ENCODE measurements around the gene SPAG16. TPM values are rescaled to one million over a fixed set of nuclear protein-coding genes. Genes with fewer than 3 reads are reported as not detected.
"Not testable (repeated sequence)": the region's sequence is repeated elsewhere in the genome, so short reads cannot be mapped to it uniquely, and the experiment has no call there.

The SPAG16 gene
- total RNA-seq, 1 experiment from 2014 or later: 30.0 TPM

DNA sequence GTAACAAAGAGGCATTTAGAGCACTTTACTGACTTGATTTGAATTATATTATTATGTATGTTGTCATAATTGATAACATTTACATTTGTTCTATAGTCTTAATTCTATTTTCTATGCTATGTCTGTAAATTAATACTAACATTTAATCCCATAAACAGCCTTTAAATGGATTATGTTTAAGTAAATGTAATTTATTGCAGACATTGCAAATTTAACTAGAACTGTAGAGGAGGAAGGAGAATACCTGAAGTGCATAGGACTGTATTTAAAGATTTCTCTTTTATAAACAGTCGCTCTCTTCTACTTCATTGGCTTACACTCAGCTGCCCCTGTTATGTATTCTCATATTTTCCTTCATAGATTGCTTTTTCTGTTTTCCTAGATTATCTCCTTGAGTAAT lies 92.4 kb downstream of the SPAG16 start:
- Histone ChIP-seq H3K79me2 (ENCODE audit: low read depth) (no peaks in the 10 kb centered on the region), H3K36me3 (ENCODE audit: low read depth) (no peaks in the 10 kb centered on the region), H3K27ac (no peak overlapping the region), H2AFZ (no peak overlapping the region), H3K4me2 (no peak overlapping the region), H3F3A (ENCODE audit: insufficient read depth, low read depth) (no peaks in the 10 kb centered on the region), H3K9me3 (ENCODE audit: insufficient read depth, low read depth) (no peaks in the 10 kb centered on the region), H3K4me3 (no peak overlapping the region), H3K9me2 (ENCODE audit: insufficient read depth) (no peaks in the 10 kb centered on the region), H4K20me1 (ENCODE audit: insufficient read depth) (no peaks in the 10 kb centered on the region), H3K27me3 (ENCODE audit: insufficient read depth, low read depth) (no peaks in the 10 kb centered on the region), H3K4me1 (replicated peaks; ENCODE audit: insufficient read depth) (no peaks in the 10 kb centered on the region)
- no TSS peak for BruUV-seq (replicated peaks)
- TF ChIP-seq EZH2 (IDR thresholded peaks at IDR 0.05; ENCODE audit: low read depth): no peak
- TF ChIP-seq, protein P1, sequence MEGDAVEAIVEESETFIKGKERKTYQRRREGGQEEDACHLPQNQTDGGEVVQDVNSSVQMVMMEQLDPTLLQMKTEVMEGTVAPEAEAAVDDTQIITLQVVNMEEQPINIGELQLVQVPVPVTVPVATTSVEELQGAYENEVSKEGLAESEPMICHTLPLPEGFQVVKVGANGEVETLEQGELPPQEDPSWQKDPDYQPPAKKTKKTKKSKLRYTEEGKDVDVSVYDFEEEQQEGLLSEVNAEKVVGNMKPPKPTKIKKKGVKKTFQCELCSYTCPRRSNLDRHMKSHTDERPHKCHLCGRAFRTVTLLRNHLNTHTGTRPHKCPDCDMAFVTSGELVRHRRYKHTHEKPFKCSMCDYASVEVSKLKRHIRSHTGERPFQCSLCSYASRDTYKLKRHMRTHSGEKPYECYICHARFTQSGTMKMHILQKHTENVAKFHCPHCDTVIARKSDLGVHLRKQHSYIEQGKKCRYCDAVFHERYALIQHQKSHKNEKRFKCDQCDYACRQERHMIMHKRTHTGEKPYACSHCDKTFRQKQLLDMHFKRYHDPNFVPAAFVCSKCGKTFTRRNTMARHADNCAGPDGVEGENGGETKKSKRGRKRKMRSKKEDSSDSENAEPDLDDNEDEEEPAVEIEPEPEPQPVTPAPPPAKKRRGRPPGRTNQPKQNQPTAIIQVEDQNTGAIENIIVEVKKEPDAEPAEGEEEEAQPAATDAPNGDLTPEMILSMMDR (conservative IDR thresholded peaks at IDR 0.05): no peak
- CTCF ChIA-PET: no interaction called here
- DNase-seq: no peak
- intact Hi-C loops (cut with micrococcal nuclease; ENCODE audit: unreplicated experiment): no loop called here
- POLR2A ChIA-PET (ENCODE audit: unreplicated experiment): no interaction called here

DNA sequence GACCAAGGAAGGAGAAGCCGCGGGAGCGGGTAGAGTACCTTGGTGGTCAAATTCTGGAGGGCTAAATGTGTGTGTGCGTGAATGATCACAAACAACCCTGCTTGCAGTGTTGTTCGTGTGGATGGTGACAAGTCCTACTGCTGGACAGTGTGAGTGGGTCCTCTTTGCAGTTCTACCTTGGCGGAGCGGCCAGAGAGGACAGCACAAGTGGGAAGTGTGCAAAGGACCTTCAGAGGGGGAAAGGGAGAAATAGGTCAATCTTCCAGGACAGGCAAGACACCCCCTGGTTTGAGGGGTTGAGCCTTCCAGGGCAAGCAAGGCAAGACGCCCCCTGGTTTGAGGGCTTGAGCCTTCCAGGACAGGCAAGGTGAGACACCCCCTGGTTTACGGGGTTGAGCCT lies 122.8 kb downstream of the SPAG16 start:
- H3K79me2 ChIP-seq (ENCODE audit: low read depth); H3K9me3 ChIP-seq (ENCODE audit: insufficient read depth, low read depth); BruUV-seq (replicated peaks); H3K36me3 ChIP-seq (ENCODE audit: low read depth); H3K27ac ChIP-seq; intact Hi-C loops (cut with micrococcal nuclease; ENCODE audit: unreplicated experiment); H2AFZ ChIP-seq; H3K4me2 ChIP-seq; POLR2A ChIA-PET (ENCODE audit: unreplicated experiment); H4K20me1 ChIP-seq (ENCODE audit: insufficient read depth); H3F3A ChIP-seq (ENCODE audit: insufficient read depth, low read depth); CTCF ChIA-PET; H3K9me2 ChIP-seq (ENCODE audit: insufficient read depth); H3K27me3 ChIP-seq (ENCODE audit: insufficient read depth, low read depth); DNase-seq; H3K4me3 ChIP-seq: not testable (repeated sequence)
- H3K4me1 ChIP-seq (replicated peaks; ENCODE audit: insufficient read depth): peaks cover 10% of the 10 kb centered on the region; the same call in 1 of the 2 replicates

DNA sequence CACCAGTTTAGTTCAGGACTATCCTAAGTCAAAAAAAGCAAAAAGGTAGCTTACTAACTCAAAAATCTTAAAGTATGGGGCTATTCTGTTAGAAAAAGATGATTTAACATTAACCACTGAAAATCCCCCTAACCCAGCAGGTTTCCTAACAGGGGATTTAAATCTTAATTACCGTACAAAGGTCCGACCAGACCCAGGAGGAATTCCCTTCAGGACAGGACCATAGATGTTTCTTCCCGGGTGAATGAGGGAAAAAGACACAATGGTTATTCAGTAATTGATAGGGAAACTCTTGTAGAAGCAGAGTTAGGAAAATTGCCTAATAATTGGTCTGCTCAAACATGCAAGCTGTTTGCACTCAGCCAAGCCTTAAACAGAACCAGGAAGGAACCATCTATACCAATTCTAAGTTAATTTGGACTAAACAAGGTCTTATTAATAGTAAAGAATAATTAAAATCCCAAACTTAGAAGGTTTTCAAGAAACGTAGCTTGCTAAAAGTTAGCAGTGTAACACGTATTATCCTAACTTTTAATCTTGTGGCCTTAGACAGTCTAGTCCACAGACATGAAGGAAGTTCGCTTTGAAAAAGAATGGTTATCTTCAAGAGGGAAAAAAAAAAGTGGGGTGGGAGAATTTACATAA lies 124.3 kb downstream of the SPAG16 start:
- H4K20me1 ChIP-seq (ENCODE audit: insufficient read depth); POLR2A ChIA-PET (ENCODE audit: unreplicated experiment); H3K27me3 ChIP-seq (ENCODE audit: insufficient read depth, low read depth); DNase-seq; intact Hi-C loops (cut with micrococcal nuclease; ENCODE audit: unreplicated experiment); H3K9me2 ChIP-seq (ENCODE audit: insufficient read depth); H2AFZ ChIP-seq; H3K9me3 ChIP-seq (ENCODE audit: insufficient read depth, low read depth); CTCF ChIA-PET; H3K36me3 ChIP-seq (ENCODE audit: low read depth); BruUV-seq (replicated peaks); H3F3A ChIP-seq (ENCODE audit: insufficient read depth, low read depth); H3K4me3 ChIP-seq; H3K79me2 ChIP-seq (ENCODE audit: low read depth); H3K4me2 ChIP-seq; H3K27ac ChIP-seq: not testable (repeated sequence)
- peaks cover 12% of the 10 kb centered on the region; the same call in 1 of the 2 replicates for H3K4me1 ChIP-seq (replicated peaks; ENCODE audit: insufficient read depth)

GRCh38 chr2:213410687-213411086 lies 126.4 kb downstream of the SPAG16 start:
- intact Hi-C loops (cut with micrococcal nuclease; ENCODE audit: unreplicated experiment): not testable (repeated sequence)

More at GRCh38 chr2:213410687-213411086, 126.4 kb downstream of the SPAG16 start:
- H3K27me3 ChIP-seq (ENCODE audit: insufficient read depth, low read depth); CTCF ChIA-PET; H3K9me3 ChIP-seq (ENCODE audit: insufficient read depth, low read depth); BruUV-seq (replicated peaks); H3K36me3 ChIP-seq (ENCODE audit: low read depth); H3K4me3 ChIP-seq; DNase-seq; POLR2A ChIA-PET (ENCODE audit: unreplicated experiment); H3K4me2 ChIP-seq; H3F3A ChIP-seq (ENCODE audit: insufficient read depth, low read depth); H4K20me1 ChIP-seq (ENCODE audit: insufficient read depth); H3K9me2 ChIP-seq (ENCODE audit: insufficient read depth); H3K79me2 ChIP-seq (ENCODE audit: low read depth); H2AFZ ChIP-seq; H3K27ac ChIP-seq: not testable (repeated sequence)
- H3K4me1 ChIP-seq (replicated peaks; ENCODE audit: insufficient read depth): peaks cover 12% of the 10 kb centered on the region; the same call in 1 of the 2 replicates

Measured in PC-9 (cell line).